Neutrophil (primary cell): ENCODE measurements around the gene LY9.

Experiments used
- H3K27ac ChIP-seq: fragments of 200-600 bp; sonication (generic); 2 replicates; pipeline ENCODE4 v1.5.1; 2016; ENCODE audit warnings: mild to moderate bottlenecking, moderate library complexity
- H3K27me3 ChIP-seq: fragments of 200-600 bp; sonication (generic); 2 replicates; pipeline ENCODE4 v1.6.0; 2016; ENCODE audit warnings: mild to moderate bottlenecking
- H3K36me3 ChIP-seq: fragments of 200-600 bp; sonication (generic); 2 replicates; pipeline ENCODE4 v1.5.1; 2017
- H3K4me1 ChIP-seq, 2 experiments: fragments of 200-600 bp in 1 of 2; sonication (generic) in 1 of 2; 1 replicate in 1 of 2; 2 replicates in 1 of 2; pipeline versions ENCODE4 v1.5.1 to v1.6.1; 2013 to 2016; ENCODE audit warnings: low read depth in 1 of 2, low read length in 1 of 2, mild to moderate bottlenecking in 1 of 2, moderate library complexity in 1 of 2; ENCODE audit not compliant: control insufficient read depth in 1 of 2, insufficient read depth in 1 of 2
- H3K4me3 ChIP-seq, 2 experiments: fragments of 200-600 bp in 1 of 2; sonication (generic) in 1 of 2; 1 replicate in 1 of 2; 2 replicates in 1 of 2; pipeline ENCODE4 v1.5.1; 2013 to 2016; ENCODE audit warnings: low read depth in 1 of 2, low read length in 1 of 2, mild to moderate bottlenecking in 1 of 2, moderate library complexity in 1 of 2
- H3K9me3 ChIP-seq: fragments of 200-600 bp; sonication (generic); 2 replicates; pipeline ENCODE4 v1.5.1; 2016
- CTCF ChIP-seq: fragments of 200-600 bp; sonication (generic); IDR thresholded peaks from 2 replicates; pipeline ENCODE4 v1.5.1; 2016; ENCODE audit warnings: antibody characterized with exemption

LY9 gene

GRCh38 chr1:160795951-160796383 lies at the start of gene LY9:
LY9 (plus strand) TSS chr1:160796174; CDS start chr1:160796188, 14 bp downstream.
- no peak within 1 kb of the TSS for H3K27ac ChIP-seq
- H3K36me3 ChIP-seq = no peaks in the 10 kb centered on the region
- TF ChIP-seq CTCF = no peak
- no peak within 1 kb of the TSS for H3K4me3 ChIP-seq
- H3K27me3 ChIP-seq = no peaks in the 10 kb centered on the region
- H3K9me3 ChIP-seq = no peaks in the 10 kb centered on the region
- H3K4me1 ChIP-seq = no peaks in the 10 kb centered on the region

GRCh38 chr1:160746836-160747500 lies 49.0 kb upstream of the LY9 start:
- TF ChIP-seq CTCF = no peak
- peaks cover 9% of the 10 kb centered on the region in 2 experiments for H3K4me1 ChIP-seq
- H3K27ac ChIP-seq = no peak overlapping the region
- H3K27me3 ChIP-seq = no peaks in the 10 kb centered on the region
- H3K9me3 ChIP-seq = no peaks in the 10 kb centered on the region
- no peaks in the 10 kb centered on the region for H3K36me3 ChIP-seq
- H3K4me3 ChIP-seq = no peak overlapping the region

GRCh38 chr1:160747717-160748116 lies 48.3 kb upstream of the LY9 start:
- Histone ChIP-seq H3K27ac (no peak overlapping the region), H3K27me3 (no peaks in the 10 kb centered on the region), H3K9me3 (no peaks in the 10 kb centered on the region), H3K36me3 (no peaks in the 10 kb centered on the region), H3K4me1 (peaks cover 9% of the 10 kb centered on the region in 2 experiments), H3K4me3 (no peak overlapping the region)
- TF ChIP-seq CTCF = no peak

- no peaks in the 10 kb centered on the region for H3K36me3 ChIP-seq
- H3K27me3 ChIP-seq = no peaks in the 10 kb centered on the region
- peaks cover 9% of the 10 kb centered on the region in 2 experiments for H3K4me1 ChIP-seq
- no peak for TF ChIP-seq CTCF
- no peaks in the 10 kb centered on the region for H3K9me3 ChIP-seq
- H3K27ac ChIP-seq = no peak overlapping the region
- no peak overlapping the region for H3K4me3 ChIP-seq
Measured at GRCh38 chr1:160748181-160748877, 47.6 kb upstream of the LY9 start.

GRCh38 chr1:160748878-160749269 lies 47.1 kb upstream of the LY9 start:
- H3K27me3 ChIP-seq = no peaks in the 10 kb centered on the region
- H3K4me3 ChIP-seq = no peak overlapping the region
- no peaks in the 10 kb centered on the region for H3K36me3 ChIP-seq
- no peak for TF ChIP-seq CTCF
- no peak overlapping the region for H3K27ac ChIP-seq
- no peaks in the 10 kb centered on the region for H3K9me3 ChIP-seq
- H3K4me1 ChIP-seq = peaks cover 9% of the 10 kb centered on the region in 2 experiments
